Gastroesophageal sphincter (tissue), 4 donors: ENCODE data around the gene SGSM1. TPM values are rescaled to one million over a fixed set of nuclear protein-coding genes. Genes with fewer than 3 reads are reported as not detected.

ENCODE experiments used
- ATAC-seq: fragments of 150-250 bp; one replicate; pipeline ENCODE4 v1.9.1; 2016; ENCODE audit warnings: mild to moderate bottlenecking, moderate library complexity
- H3K27ac ChIP-seq, 4 donors: fragments of 200-600 bp; sonication (generic) in 3 of 4; 1 replicate in 3 of 4; 2 replicates in 1 of 4; pipeline ENCODE4 v1.5.1; 2016 to 2019
- H3K27me3 ChIP-seq: fragments of 200-600 bp; sonication (generic); one replicate; pipeline ENCODE4 v1.5.1; 2019
- H3K36me3 ChIP-seq, 2 donors: fragments of 200-600 bp; sonication (generic); one replicate each; pipeline ENCODE4 v1.5.1; 2019; ENCODE audit warnings: control low read depth in 1 of 2
- H3K4me1 ChIP-seq, 3 donors: fragments of 200-600 bp; sonication (generic); 1 replicate in 2 of 3; 2 replicates in 1 of 3; pipeline ENCODE4 v1.5.1; 2016 to 2019; ENCODE audit warnings: control low read depth in 2 of 3
- H3K4me3 ChIP-seq, 2 donors: fragments of 200-600 bp; sonication (generic); one replicate each; pipeline ENCODE4 v1.5.1; 2019; ENCODE audit warnings: mild to moderate bottlenecking in 1 of 2, moderate library complexity in 1 of 2
- H3K9me3 ChIP-seq, 3 donors: fragments of 200-600 bp; sonication (generic); one replicate each; pipeline ENCODE4 v1.5.1; 2017 to 2019; ENCODE audit warnings: control low read depth in 2 of 3
- CTCF ChIP-seq, 4 experiments: fragments of 200-600 bp in 2 of 4; fragments of 450-650 bp in 2 of 4; sonication (generic) in 1 of 4; IDR thresholded peaks; one replicate each; pipeline ENCODE4 v1.5.1; 2017 to 2019; ENCODE audit warnings: antibody characterized with exemption in 4 of 4, mild to moderate bottlenecking in 2 of 4, moderate library complexity in 2 of 4
- EP300 ChIP-seq: sonication (generic); formaldehyde crosslinking; IDR thresholded peaks from one replicate; pipeline ENCODE4 v1.6.1; 2017; ENCODE audit warnings: antibody characterized with exemption, mild to moderate bottlenecking
- POLR2A ChIP-seq, 2 donors: fragments of 450-650 bp; IDR thresholded peaks; one replicate each; pipeline ENCODE4 v1.6.1; 2017; ENCODE audit warnings: antibody characterized with exemption in 2 of 2, mild to moderate bottlenecking in 2 of 2, moderate library complexity in 1 of 2
- POLR2AphosphoS5 ChIP-seq: sonication (generic); formaldehyde crosslinking; IDR thresholded peaks from one replicate; pipeline ENCODE4 v1.6.1; 2017; ENCODE audit warnings: antibody characterized with exemption
- WGBS, 2 donors: methylation state at CpG; one replicate each; pipeline ENCODE4 v1.1.5; 2018; ENCODE audit warnings: low coverage in 1 of 2; 5-methylcytosine and 5-hydroxymethylcytosine counted together
- total RNA-seq, 4 donors: library from RNA; depleted of rRNA; stranded (reverse); fragments of >200 nt; gene quantifications; one replicate each; pipeline ENCODE4 v1.1.0, GENCODE V29; 2016

The SGSM1 gene
- total RNA-seq, 4 donors from 2014 or later, result 1.8 to 4.2 (median 2.4) TPM

GRCh38 chr22:24822471-24822870 is 16.5 kb downstream of the SGSM1 start:
- Histone ChIP-seq H3K4me3 (no peak overlapping the region), H3K4me1 (peaks cover 0 to 15% (median 6%) of the 10 kb centered on the region in 3 donors), H3K36me3 (no peaks in the 10 kb centered on the region), H3K27me3 (no peaks in the 10 kb centered on the region), H3K9me3 (no peaks in the 10 kb centered on the region), H3K27ac (no peak overlapping the region)
- ATAC-seq, result no peak
- no peak for TF ChIP-seq POLR2AphosphoS5
- no peak for TF ChIP-seq CTCF (IDR thresholded peaks at IDR 0.05)
- TF ChIP-seq EP300, result no peak
- TF ChIP-seq POLR2A (IDR thresholded peaks at IDR 0.05), result no peak
- 81% methylated on average over 2 of the region's 2 CpGs; no CpG with 5 or more reads in 1 of the 2 donors for WGBS, 2 donors

- Histone ChIP-seq H3K4me1 (peaks cover 0 to 15% (median 6%) of the 10 kb centered on the region in 3 donors), H3K36me3 (no peaks in the 10 kb centered on the region), H3K9me3 (no peaks in the 10 kb centered on the region), H3K27me3 (no peaks in the 10 kb centered on the region), H3K4me3 (no peak overlapping the region), H3K27ac (no peak overlapping the region)
- TF ChIP-seq POLR2AphosphoS5 (no peak), EP300 (no peak), CTCF (IDR thresholded peaks at IDR 0.05) (no peak), POLR2A (IDR thresholded peaks at IDR 0.05) (no peak)
- no peak for ATAC-seq
- WGBS, 2 donors, result 88 to 89% methylated on average over 9 of the region's 9 CpGs
Observed at GRCh38 chr22:24823787-24824186, 17.8 kb downstream of the SGSM1 start.

GRCh38 chr22:24824250-24824649 is 18.2 kb downstream of the SGSM1 start:
- no peak overlapping the region for H3K27ac ChIP-seq
- no peaks in the 10 kb centered on the region for H3K9me3 ChIP-seq
- TF ChIP-seq EP300 (no peak), POLR2A (IDR thresholded peaks at IDR 0.05) (no peak), CTCF (IDR thresholded peaks at IDR 0.05) (no peak), POLR2AphosphoS5 (no peak)
- H3K4me3 ChIP-seq, result no peak overlapping the region
- ATAC-seq, result no peak
- no peaks in the 10 kb centered on the region for H3K27me3 ChIP-seq
- 52 to 94% methylated on average over 2 to 3 of the region's 3 CpGs for WGBS, 2 donors
- no peaks in the 10 kb centered on the region for H3K36me3 ChIP-seq
- peaks cover 0 to 15% (median 6%) of the 10 kb centered on the region in 3 donors for H3K4me1 ChIP-seq

GRCh38 chr22:24824915-24825314 is 18.9 kb downstream of the SGSM1 start:
- no peak for ATAC-seq
- H3K9me3 ChIP-seq, result no peaks in the 10 kb centered on the region
- H3K4me3 ChIP-seq, result no peak overlapping the region
- peaks cover 0 to 9% (median 5%) of the 10 kb centered on the region in 3 donors for H3K4me1 ChIP-seq
- H3K27me3 ChIP-seq, result no peaks in the 10 kb centered on the region
- H3K27ac ChIP-seq, result no peak overlapping the region
- no peaks in the 10 kb centered on the region for H3K36me3 ChIP-seq
- no peak for TF ChIP-seq POLR2AphosphoS5
- no peak for TF ChIP-seq EP300
- no peak for TF ChIP-seq CTCF (IDR thresholded peaks at IDR 0.05)
- TF ChIP-seq POLR2A (IDR thresholded peaks at IDR 0.05), result no peak
- WGBS, 2 donors, result 88 to 95% methylated on average over 3 of the region's 4 CpGs

- Histone ChIP-seq H3K27me3 (no peaks in the 10 kb centered on the region), H3K9me3 (no peaks in the 10 kb centered on the region), H3K36me3 (no peaks in the 10 kb centered on the region), H3K4me3 (no peak overlapping the region), H3K27ac (no peak overlapping the region), H3K4me1 (no peaks in the 10 kb centered on the region)
- no peak for TF ChIP-seq POLR2A (IDR thresholded peaks at IDR 0.05)
- TF ChIP-seq POLR2AphosphoS5, result no peak
- 88 to 100% methylated on average over 1 to 3 of the region's 7 CpGs for WGBS, 2 donors
- ATAC-seq, result no peak
Observed at GRCh38 chr22:24826710-24827285, 20.8 kb downstream of the SGSM1 start.
